ENCODE measurements around the gene AKR7A2.
"Not testable (repeated sequence)": the region's sequence is repeated elsewhere in the genome, so short reads cannot be mapped to it uniquely, and the experiment has no call there.

DNA sequence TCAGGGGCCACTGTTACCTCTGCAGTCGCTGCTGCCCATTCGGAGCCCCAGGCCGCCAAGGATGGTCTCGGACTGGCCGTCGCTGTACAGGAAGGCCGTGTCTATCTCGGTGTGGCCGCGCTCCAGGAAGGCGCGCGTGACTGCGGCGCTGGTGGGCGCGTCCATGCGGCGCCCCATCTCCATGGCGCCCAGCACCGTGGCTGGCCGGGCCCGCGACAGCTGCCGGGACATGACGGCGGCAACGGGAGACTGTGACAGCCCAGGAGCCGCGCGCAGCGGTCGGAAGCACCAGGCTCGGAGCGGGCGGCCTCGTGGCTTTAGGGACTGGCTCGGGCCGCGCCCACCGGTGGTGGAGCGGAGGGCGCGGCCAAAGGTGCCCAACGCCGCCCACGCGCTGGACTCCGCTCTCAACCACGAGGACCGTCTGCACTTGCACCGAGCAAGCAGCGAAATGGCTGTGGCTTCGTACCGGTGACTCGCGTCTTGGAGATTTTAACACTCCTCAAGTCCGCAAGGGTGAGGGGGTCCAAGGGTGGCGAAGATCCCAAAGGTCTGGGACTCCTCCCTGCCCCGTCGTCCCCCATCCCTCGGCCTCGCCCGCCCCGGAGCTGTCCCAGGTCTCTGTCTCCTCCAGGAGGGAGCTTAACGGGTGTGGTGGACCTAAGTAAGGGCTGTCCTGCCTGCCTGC is 38.0 kb downstream of the AKR7A2 start:
- TF ChIP-seq, protein P1, sequence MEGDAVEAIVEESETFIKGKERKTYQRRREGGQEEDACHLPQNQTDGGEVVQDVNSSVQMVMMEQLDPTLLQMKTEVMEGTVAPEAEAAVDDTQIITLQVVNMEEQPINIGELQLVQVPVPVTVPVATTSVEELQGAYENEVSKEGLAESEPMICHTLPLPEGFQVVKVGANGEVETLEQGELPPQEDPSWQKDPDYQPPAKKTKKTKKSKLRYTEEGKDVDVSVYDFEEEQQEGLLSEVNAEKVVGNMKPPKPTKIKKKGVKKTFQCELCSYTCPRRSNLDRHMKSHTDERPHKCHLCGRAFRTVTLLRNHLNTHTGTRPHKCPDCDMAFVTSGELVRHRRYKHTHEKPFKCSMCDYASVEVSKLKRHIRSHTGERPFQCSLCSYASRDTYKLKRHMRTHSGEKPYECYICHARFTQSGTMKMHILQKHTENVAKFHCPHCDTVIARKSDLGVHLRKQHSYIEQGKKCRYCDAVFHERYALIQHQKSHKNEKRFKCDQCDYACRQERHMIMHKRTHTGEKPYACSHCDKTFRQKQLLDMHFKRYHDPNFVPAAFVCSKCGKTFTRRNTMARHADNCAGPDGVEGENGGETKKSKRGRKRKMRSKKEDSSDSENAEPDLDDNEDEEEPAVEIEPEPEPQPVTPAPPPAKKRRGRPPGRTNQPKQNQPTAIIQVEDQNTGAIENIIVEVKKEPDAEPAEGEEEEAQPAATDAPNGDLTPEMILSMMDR (conservative IDR thresholded peaks at IDR 0.05 in 1 of 2, IDR thresholded peaks at IDR 0.05 in 1 of 2; ENCODE audit: extremely low read depth in 1 of 2, insufficient read depth in 1 of 2, low read depth in 1 of 2, low read length in 2 of 2), result not testable (repeated sequence)
- TF ChIP-seq EZH2 (IDR thresholded peaks at IDR 0.05; ENCODE audit: borderline replicate concordance, low read length), result not testable (repeated sequence)
